Activated CD4-positive, alpha-beta memory T cell treated with anti-CD3 and anti-CD28 coated beads, Interleukin-2, amount 10 ng/mL, durations not matched to agents 7 days and 5 days (primary cell): ENCODE measurements around the gene SLC46A2. TPM values are rescaled to one million over a fixed set of nuclear protein-coding genes. Genes with fewer than 3 reads are reported as not detected.

Source experiments
- CTCF ChIA-PET: fragments of 350-600 bp; sonication (Branson Sonifier 250); formaldehyde crosslinking; loops from one replicate; lab custom pipeline; 2021; ENCODE audit warnings: antibody characterized with exemption, inconsistent platforms; lab: Charles Lee
- POLR2A ChIA-PET: fragments of 350-600 bp; sonication (Branson Sonifier 250); formaldehyde crosslinking; loops from one replicate; lab custom pipeline; 2021; ENCODE audit warnings: antibody characterized with exemption; lab: Charles Lee
- DNase-seq: peaks from one replicate; pipeline ENCODE4 v3.0.0-alpha.2; 2020
- H3K27ac Mint-ChIP-seq: one replicate; pipeline ENCODE4 v1.8.0; 2021; ENCODE audit warnings: mild to moderate bottlenecking, mixed read lengths
- H3K27me3 Mint-ChIP-seq: one replicate; pipeline ENCODE4 v1.8.0; 2021; ENCODE audit warnings: mixed read lengths
- H3K36me3 Mint-ChIP-seq: one replicate; pipeline ENCODE4 v1.8.0; 2021; ENCODE audit warnings: low read depth, mixed read lengths
- H3K4me1 Mint-ChIP-seq: one replicate; pipeline ENCODE4 v1.8.0; 2021; ENCODE audit warnings: mixed read lengths
- H3K4me3 Mint-ChIP-seq: one replicate; pipeline ENCODE4 v1.8.0; 2021; ENCODE audit warnings: mild to moderate bottlenecking, mixed read lengths
- H3K9me3 Mint-ChIP-seq: one replicate; pipeline ENCODE4 v1.8.0; 2021; ENCODE audit warnings: mixed read lengths
- total RNA-seq, 2 experiments: library from RNA; stranded (reverse); gene quantifications; one replicate each; pipeline ENCODE4 v1.2.3, GENCODE V29; 2021

Gene SLC46A2
- total RNA-seq, 2 experiments from 2014 or later: not detected

GRCh38 chr9:112849363-112849922 is 41.2 kb downstream of the SLC46A2 start:
- POLR2A ChIA-PET: no interaction called here
- peaks cover 12% of the 10 kb centered on the region for H3K4me1 Mint-ChIP-seq
- no peak for DNase-seq
- no peaks in the 10 kb centered on the region for H3K36me3 Mint-ChIP-seq
- H3K9me3 Mint-ChIP-seq: no peaks in the 10 kb centered on the region
- H3K27me3 Mint-ChIP-seq: no peaks in the 10 kb centered on the region
- H3K27ac Mint-ChIP-seq: no peak overlapping the region
- CTCF ChIA-PET: no interaction called here
- H3K4me3 Mint-ChIP-seq: no peak overlapping the region

GRCh38 chr9:112848316-112849151 is 42.1 kb downstream of the SLC46A2 start:
- Mint-ChIP-seq H3K4me1 (peaks cover 18% of the 10 kb centered on the region), H3K4me3 (no peak overlapping the region), H3K36me3 (no peaks in the 10 kb centered on the region), H3K27me3 (no peaks in the 10 kb centered on the region), H3K9me3 (no peaks in the 10 kb centered on the region), H3K27ac (no peak overlapping the region)
- ChIA-PET POLR2A (no interaction called here), CTCF (no interaction called here)
- no peak for DNase-seq

GRCh38 chr9:112846528-112847488 is 43.9 kb downstream of the SLC46A2 start:
- Mint-ChIP-seq H3K27me3 (no peaks in the 10 kb centered on the region), H3K9me3 (no peaks in the 10 kb centered on the region), H3K36me3 (no peaks in the 10 kb centered on the region), H3K27ac (no peak overlapping the region), H3K4me3 (no peak overlapping the region), H3K4me1 (peaks cover 18% of the 10 kb centered on the region)
- no peak for DNase-seq
- ChIA-PET CTCF (interaction anchor here (2.8 kb wide), 1 partner anchor 56 kb away, joined by 51 read pairs; no protein-coding TSS in a partner anchor), POLR2A (no interaction called here)

- DNase-seq: peak; percentile 73
- H3K4me1 Mint-ChIP-seq: peaks cover 18% of the 10 kb centered on the region
- no peaks in the 10 kb centered on the region for H3K36me3 Mint-ChIP-seq
- no peak overlapping the region for H3K4me3 Mint-ChIP-seq
- H3K27me3 Mint-ChIP-seq: no peaks in the 10 kb centered on the region
- H3K27ac Mint-ChIP-seq: no peak overlapping the region
- POLR2A ChIA-PET: interaction anchor here (0.7 to 0.8 kb wide), 2 partner anchors 58 to 1048 kb away, joined by 3 read pairs; no protein-coding TSS in a partner anchor
- CTCF ChIA-PET: interaction anchor here (0.9 to 2.8 kb wide), 5 partner anchors 10 to 58 kb away, joined by 3 to 51 read pairs (median 5); no protein-coding TSS in a partner anchor
- H3K9me3 Mint-ChIP-seq: no peaks in the 10 kb centered on the region
Observed at GRCh38 chr9:112844771-112845542, 45.7 kb downstream of the SLC46A2 start.

GRCh38 chr9:112842555-112842954 is 48.1 kb downstream of the SLC46A2 start:
- no peak for DNase-seq
- H3K36me3 Mint-ChIP-seq: no peaks in the 10 kb centered on the region
- H3K4me1 Mint-ChIP-seq: peaks cover 12% of the 10 kb centered on the region
- no peak overlapping the region for H3K27ac Mint-ChIP-seq
- no peaks in the 10 kb centered on the region for H3K27me3 Mint-ChIP-seq
- no peak overlapping the region for H3K4me3 Mint-ChIP-seq
- no peaks in the 10 kb centered on the region for H3K9me3 Mint-ChIP-seq
- ChIA-PET CTCF (interaction anchor here (1.1 to 3.9 kb wide), 3 partner anchors 10 to 60 kb away, joined by 3 to 34 read pairs (median 4); no protein-coding TSS in a partner anchor), POLR2A (no interaction called here)

GRCh38 chr9:112841261-112841660 is 49.4 kb downstream of the SLC46A2 start:
- H3K4me3 Mint-ChIP-seq: no peak overlapping the region
- no peak for DNase-seq
- H3K36me3 Mint-ChIP-seq: peaks cover 2% of the 10 kb centered on the region
- H3K27me3 Mint-ChIP-seq: no peaks in the 10 kb centered on the region
- ChIA-PET CTCF (interaction anchor here (3.9 kb wide), 1 partner anchor 62 kb away, joined by 34 read pairs; no protein-coding TSS in a partner anchor), POLR2A (no interaction called here)
- H3K4me1 Mint-ChIP-seq: peaks cover 12% of the 10 kb centered on the region
- no peak overlapping the region for H3K27ac Mint-ChIP-seq
- H3K9me3 Mint-ChIP-seq: no peaks in the 10 kb centered on the region

GRCh38 chr9:112839331-112839730 is 51.3 kb downstream of the SLC46A2 start:
- DNase-seq: no peak
- Mint-ChIP-seq H3K4me1 (peaks cover 5% of the 10 kb centered on the region), H3K4me3 (no peak overlapping the region), H3K27ac (no peak overlapping the region), H3K9me3 (no peaks in the 10 kb centered on the region), H3K36me3 (peaks cover 2% of the 10 kb centered on the region), H3K27me3 (no peaks in the 10 kb centered on the region)
- ChIA-PET CTCF (no interaction called here), POLR2A (interaction anchor here (0.7 kb wide), 1 partner anchor 253 kb away, joined by 3 read pairs; no protein-coding TSS in a partner anchor)

- Mint-ChIP-seq H3K36me3 (peaks cover 2% of the 10 kb centered on the region), H3K4me1 (no peaks in the 10 kb centered on the region), H3K9me3 (no peaks in the 10 kb centered on the region), H3K27me3 (no peaks in the 10 kb centered on the region), H3K27ac (no peak overlapping the region), H3K4me3 (no peak overlapping the region)
- POLR2A ChIA-PET: no interaction called here
- CTCF ChIA-PET: no interaction called here
- DNase-seq: no peak
Observed at GRCh38 chr9:112838342-112838741, 52.3 kb downstream of the SLC46A2 start.

GRCh38 chr9:112836394-112836793 is 54.3 kb downstream of the SLC46A2 start:
- Mint-ChIP-seq H3K27me3 (no peaks in the 10 kb centered on the region), H3K4me3 (no peak overlapping the region), H3K9me3 (no peaks in the 10 kb centered on the region), H3K27ac (no peak overlapping the region), H3K4me1 (peaks cover under 1% of the 10 kb centered on the region), H3K36me3 (peaks cover 2% of the 10 kb centered on the region)
- CTCF ChIA-PET: no interaction called here
- DNase-seq: no peak
- POLR2A ChIA-PET: no interaction called here

GRCh38 chr9:112833081-112833480 is 57.6 kb downstream of the SLC46A2 start:
- Mint-ChIP-seq H3K4me3 (no peak overlapping the region), H3K36me3 (peaks cover 2% of the 10 kb centered on the region), H3K27ac (no peak overlapping the region), H3K27me3 (no peaks in the 10 kb centered on the region), H3K4me1 (peaks cover 6% of the 10 kb centered on the region), H3K9me3 (no peaks in the 10 kb centered on the region)
- POLR2A ChIA-PET: no interaction called here
- no peak for DNase-seq
- CTCF ChIA-PET: interaction anchor here (1.1 kb wide), 1 partner anchor 10 kb away, joined by 3 read pairs; no protein-coding TSS in a partner anchor

- Mint-ChIP-seq H3K27ac (no peak overlapping the region), H3K36me3 (peaks cover 2% of the 10 kb centered on the region), H3K4me1 (peaks cover 6% of the 10 kb centered on the region), H3K4me3 (no peak overlapping the region), H3K27me3 (no peaks in the 10 kb centered on the region), H3K9me3 (no peaks in the 10 kb centered on the region)
- no peak for DNase-seq
- CTCF ChIA-PET: interaction anchor here (1.0 to 1.1 kb wide), 2 partner anchors 11 to 13 kb away, joined by 3 to 5 read pairs; no protein-coding TSS in a partner anchor
- POLR2A ChIA-PET: no interaction called here
Observed at GRCh38 chr9:112831969-112832368, 58.7 kb downstream of the SLC46A2 start.
